DND-41 (cell line): ENCODE results near the gene PACS2.

Experiments used
- ATAC-seq: fragments of 200-7000 bp; cut with Tn5 transposase; 3 replicates; pipeline ENCODE4 v1.9.1; 2021; ENCODE audit warnings: low read depth; ENCODE audit not compliant: insufficient read depth
- DNase-seq: peaks from one replicate; pipeline ENCODE4 v3.0.0-alpha.2; 2020
- H2AFZ ChIP-seq: 2 replicates; pipeline ENCODE4 v1.6.0; 2012; ENCODE audit warnings: low read depth, low read length
- H3K27ac ChIP-seq: 2 replicates; pipeline ENCODE4 v1.5.1; 2012; ENCODE audit warnings: low read length, inconsistent platforms
- H3K27me3 ChIP-seq: fragments of 200-600 bp; sonication (generic); 2 replicates; pipeline ENCODE4 v1.6.0; 2012; ENCODE audit warnings: low read length, mild to moderate bottlenecking, inconsistent platforms; ENCODE audit not compliant: insufficient read depth, poor library complexity
- H3K36me3 ChIP-seq: 2 replicates; pipeline ENCODE4 v1.5.1; 2012; ENCODE audit warnings: low read length, inconsistent platforms; ENCODE audit not compliant: insufficient read depth
- H3K4me1 ChIP-seq: 2 replicates; pipeline ENCODE4 v1.5.1; 2012; ENCODE audit warnings: mild to moderate bottlenecking, low read length; ENCODE audit not compliant: insufficient read depth
- H3K4me2 ChIP-seq: 2 replicates; pipeline ENCODE4 v1.6.0; 2012; ENCODE audit warnings: mild to moderate bottlenecking, moderate library complexity, low read length, inconsistent platforms; ENCODE audit not compliant: insufficient read depth
- H3K4me3 ChIP-seq, 2 experiments: fragments of 200-600 bp in 1 of 2; shearing (Covaris generic) in 1 of 2; 2 replicates each; pipeline ENCODE4 v1.5.1; 2012 to 2016; ENCODE audit warnings: inconsistent platforms in 2 of 2, low read length in 2 of 2, mild to moderate bottlenecking in 2 of 2, low read depth in 1 of 2, moderate library complexity in 1 of 2
- H3K79me2 ChIP-seq: 2 replicates; pipeline ENCODE4 v1.6.0; 2012; ENCODE audit warnings: low read length, inconsistent platforms; ENCODE audit not compliant: insufficient read depth
- H3K9ac ChIP-seq: 2 replicates; pipeline ENCODE4 v1.6.0; 2012; ENCODE audit warnings: low read depth, mild to moderate bottlenecking, inconsistent platforms, low read length, moderate library complexity
- H3K9me3 ChIP-seq: 2 replicates; pipeline ENCODE4 v1.5.1; 2012; ENCODE audit warnings: low read length, moderate library complexity, mild to moderate bottlenecking, inconsistent platforms; ENCODE audit not compliant: insufficient read depth, severe bottlenecking
- H4K20me1 ChIP-seq: 2 replicates; pipeline ENCODE4 v1.6.0; 2012; ENCODE audit warnings: low read length; ENCODE audit not compliant: insufficient read depth
- EZH2 ChIP-seq: IDR thresholded peaks from 3 replicates; pipeline ENCODE4 v1.6.1; 2012; ENCODE audit warnings: borderline replicate concordance, low read depth, mild to moderate bottlenecking, moderate library complexity, low read length, inconsistent platforms; ENCODE audit not compliant: severe bottlenecking
- TF ChIP-seq, protein P1 (sequence below): IDR thresholded peaks from 2 replicates; pipeline ENCODE4 v1.5.1; 2012; ENCODE audit warnings: borderline replicate concordance, low read length, moderate library complexity, mild to moderate bottlenecking; ENCODE audit not compliant: poor library complexity, severe bottlenecking; ENCODE audit errors: extremely low read depth

PACS2 gene

GRCh38 chr14:105420101-105420973, 105.8 kb downstream of the PACS2 start:
- peaks cover 45% of the 10 kb centered on the region for H3K36me3 ChIP-seq
- peaks cover 49% of the 10 kb centered on the region for H3K4me1 ChIP-seq
- H3K4me2 ChIP-seq: peak overlapping the region; percentile 96
- no peaks in the 10 kb centered on the region for H3K27me3 ChIP-seq
- peak overlapping the region; percentile 98 for H3K9ac ChIP-seq
- peak overlapping the region; percentile 99 to 100 for H3K4me3 ChIP-seq
- peak overlapping the region; percentile 85 for H3K27ac ChIP-seq
- ATAC-seq: peak; percentile 13; the same call in 2 of the 3 replicates
- TF ChIP-seq EZH2: no peak
- TF ChIP-seq, protein P1, sequence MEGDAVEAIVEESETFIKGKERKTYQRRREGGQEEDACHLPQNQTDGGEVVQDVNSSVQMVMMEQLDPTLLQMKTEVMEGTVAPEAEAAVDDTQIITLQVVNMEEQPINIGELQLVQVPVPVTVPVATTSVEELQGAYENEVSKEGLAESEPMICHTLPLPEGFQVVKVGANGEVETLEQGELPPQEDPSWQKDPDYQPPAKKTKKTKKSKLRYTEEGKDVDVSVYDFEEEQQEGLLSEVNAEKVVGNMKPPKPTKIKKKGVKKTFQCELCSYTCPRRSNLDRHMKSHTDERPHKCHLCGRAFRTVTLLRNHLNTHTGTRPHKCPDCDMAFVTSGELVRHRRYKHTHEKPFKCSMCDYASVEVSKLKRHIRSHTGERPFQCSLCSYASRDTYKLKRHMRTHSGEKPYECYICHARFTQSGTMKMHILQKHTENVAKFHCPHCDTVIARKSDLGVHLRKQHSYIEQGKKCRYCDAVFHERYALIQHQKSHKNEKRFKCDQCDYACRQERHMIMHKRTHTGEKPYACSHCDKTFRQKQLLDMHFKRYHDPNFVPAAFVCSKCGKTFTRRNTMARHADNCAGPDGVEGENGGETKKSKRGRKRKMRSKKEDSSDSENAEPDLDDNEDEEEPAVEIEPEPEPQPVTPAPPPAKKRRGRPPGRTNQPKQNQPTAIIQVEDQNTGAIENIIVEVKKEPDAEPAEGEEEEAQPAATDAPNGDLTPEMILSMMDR: no peak
- H2AFZ ChIP-seq: peak overlapping the region; percentile 51
- H3K79me2 ChIP-seq: peaks cover 66% of the 10 kb centered on the region
- H4K20me1 ChIP-seq: peaks cover 46% of the 10 kb centered on the region
- DNase-seq: peak; percentile 42
- H3K9me3 ChIP-seq: no peaks in the 10 kb centered on the region

- no peak for ATAC-seq
- H3K9me3 ChIP-seq: no peaks in the 10 kb centered on the region
- no peak overlapping the region for H2AFZ ChIP-seq
- no peak for DNase-seq
- TF ChIP-seq, protein P1: no peak
- TF ChIP-seq EZH2: no peak
- peak overlapping the region; percentile 99 to 100; a peak in 3 of 4 replicates for H3K4me3 ChIP-seq
- H3K79me2 ChIP-seq: peaks cover 74% of the 10 kb centered on the region
- peaks cover 52% of the 10 kb centered on the region for H3K36me3 ChIP-seq
- H3K4me1 ChIP-seq: peaks cover 43% of the 10 kb centered on the region
- H3K27me3 ChIP-seq: no peaks in the 10 kb centered on the region
- peaks cover 54% of the 10 kb centered on the region for H4K20me1 ChIP-seq
- peak overlapping the region; percentile 85 for H3K27ac ChIP-seq
- H3K4me2 ChIP-seq: peak overlapping the region; percentile 96
- H3K9ac ChIP-seq: peak overlapping the region; percentile 98
Measured at GRCh38 chr14:105420974-105421674, 106.6 kb downstream of the PACS2 start.

- peak overlapping the region; percentile 85 for H3K27ac ChIP-seq
- H3K9ac ChIP-seq: peak overlapping the region; percentile 98
- H3K4me2 ChIP-seq: peak overlapping the region; percentile 96
- ATAC-seq (no peak), DNase-seq (no peak)
- H2AFZ ChIP-seq: no peak overlapping the region
- H3K9me3 ChIP-seq: no peaks in the 10 kb centered on the region
- H3K4me1 ChIP-seq: peaks cover 43% of the 10 kb centered on the region
- peaks cover 61% of the 10 kb centered on the region for H3K36me3 ChIP-seq
- TF ChIP-seq, protein P1: no peak
- TF ChIP-seq EZH2: no peak
- H3K79me2 ChIP-seq: peaks cover 82% of the 10 kb centered on the region
- peaks cover 62% of the 10 kb centered on the region for H4K20me1 ChIP-seq
- peak overlapping the region in 1 of 2 experiments; percentile 99; a peak in 3 of 4 replicates for H3K4me3 ChIP-seq
- no peaks in the 10 kb centered on the region for H3K27me3 ChIP-seq
Measured at GRCh38 chr14:105421723-105422615, 107.4 kb downstream of the PACS2 start.
